Testis (tissue), 2 donors: ENCODE data around the gene MYH13.

Experiments used
- CTCF ChIP-seq, 3 experiments: fragments of 450-650 bp in 2 of 3; fragments of 200-600 bp in 1 of 3; sonication (generic) in 1 of 3; IDR thresholded peaks; one replicate each; pipeline ENCODE4 v1.5.1; 2016 to 2019; ENCODE audit warnings: antibody characterized with exemption in 3 of 3, mild to moderate bottlenecking in 2 of 3, moderate library complexity in 1 of 3
- POLR2A ChIP-seq: fragments of 450-650 bp; IDR thresholded peaks from one replicate; pipeline ENCODE4 v1.6.1; 2017; ENCODE audit warnings: antibody characterized with exemption, mild to moderate bottlenecking, moderate library complexity

- TF ChIP-seq CTCF (IDR thresholded peaks at IDR 0.05) (no peak), POLR2A (no peak)
These were observed 34.8 kb downstream of the MYH13 start for GRCh38 chr17:10337976-10338375.
